Omental fat pad (tissue), 4 donors: ENCODE data around the gene ZFHX2. TPM values are rescaled to one million over a fixed set of nuclear protein-coding genes. Genes with fewer than 3 reads are reported as not detected.
"Not testable (repeated sequence)": the region's sequence is repeated elsewhere in the genome, so short reads cannot be mapped to it uniquely, and the experiment has no call there.

ENCODE experiments used
- ATAC-seq: fragments of 150-250 bp; one replicate; pipeline ENCODE4 v1.9.1; 2016; ENCODE audit warnings: mild to moderate bottlenecking, moderate library complexity; ENCODE audit not compliant: low FRiP score
- DNase-seq: peaks from one replicate; pipeline ENCODE4 v3.0.0-alpha.2; 2019; ENCODE audit warnings: low spot score
- CTCF ChIP-seq, 3 donors: fragments of 450-650 bp; IDR thresholded peaks; one replicate each; pipeline ENCODE4 v1.5.1; 2016 to 2017; ENCODE audit warnings: antibody characterized with exemption in 3 of 3, mild to moderate bottlenecking in 3 of 3, moderate library complexity in 2 of 3
- total RNA-seq, 4 donors: library from RNA; depleted of rRNA; stranded (reverse); fragments of >200 nt; gene quantifications; one replicate each; pipeline ENCODE4 v1.1.0, GENCODE V29; 2016

ZFHX2 gene
- 1 to 10 TPM in 1 of 4 donors, under 1 TPM in 3; 0.63 to 1.8 (median 0.73) TPM for total RNA-seq

DNA sequence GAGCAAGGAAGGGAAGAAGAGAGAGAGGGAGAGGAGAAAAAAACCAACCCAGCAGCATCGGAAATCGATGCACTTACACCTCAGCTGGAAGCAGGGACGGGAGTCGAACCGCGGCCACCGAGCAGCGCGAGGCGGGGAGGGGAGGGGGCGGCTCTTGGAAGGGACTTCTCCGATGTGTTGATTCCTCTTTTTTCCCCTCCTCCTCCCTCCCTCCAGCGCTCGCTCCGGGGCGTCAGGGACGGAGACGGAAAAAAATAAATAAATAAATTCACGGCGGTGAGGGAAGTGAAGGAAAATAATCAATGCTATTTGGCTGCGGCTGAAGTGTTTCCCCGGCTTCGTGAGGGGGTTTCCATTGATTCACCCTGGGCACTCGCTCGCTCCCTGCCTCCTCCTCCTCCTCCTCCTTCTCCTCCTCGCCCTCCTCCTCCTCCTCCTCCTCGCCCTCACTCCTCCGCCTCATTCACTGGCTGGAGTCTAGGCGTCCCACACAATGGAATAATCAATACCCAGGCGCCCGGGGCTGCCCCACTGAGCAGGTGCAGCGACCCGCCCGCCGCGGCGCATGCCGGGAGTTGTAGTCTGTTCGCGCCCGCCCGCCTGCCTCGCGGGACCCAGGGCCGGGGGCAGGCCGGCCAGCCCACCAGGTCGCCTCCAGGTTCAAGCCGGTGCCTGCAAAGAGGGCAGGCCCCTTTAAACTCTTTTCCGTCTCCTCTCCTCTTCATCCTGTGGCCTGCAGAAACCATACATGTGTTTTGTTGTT is at the start of gene ZFHX2:
Gene ZFHX2, minus strand, starts transcription at position 500 of the 763 bp plus-strand sequence. CDS start 16,440 bp downstream, outside the sequence.
- DNase-seq, result peak; percentile 58
- TF ChIP-seq CTCF (IDR thresholded peaks at IDR 0.05), result no peak
- ATAC-seq, result peak; percentile 58

GRCh38 chr14:23600806-23601205 is 49.2 kb upstream of the ZFHX2 start:
- no peak for DNase-seq
- TF ChIP-seq CTCF (IDR thresholded peaks at IDR 0.05), result no peak
- ATAC-seq, result no peak

DNA sequence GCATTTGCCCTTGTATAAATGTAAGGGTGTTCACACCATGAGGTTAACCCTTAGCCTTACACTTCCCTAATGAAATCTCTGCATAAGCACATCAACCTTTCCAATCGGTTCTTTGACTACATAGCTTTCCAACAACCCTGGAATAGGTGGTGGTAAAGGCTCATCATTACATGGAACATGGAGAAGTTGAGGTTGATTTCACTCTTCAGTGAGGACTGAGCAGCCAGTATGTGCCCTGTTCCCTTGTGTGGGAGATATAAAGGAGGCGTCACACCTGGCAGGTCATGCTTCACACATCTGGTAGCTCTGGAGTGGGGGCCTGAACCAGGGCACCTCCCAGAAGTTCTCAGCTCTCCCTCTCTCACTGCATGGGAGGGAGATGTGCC is 48.8 kb upstream of the ZFHX2 start:
- no peak for ATAC-seq
- no peak for DNase-seq
- no peak for TF ChIP-seq CTCF (IDR thresholded peaks at IDR 0.05)

- DNase-seq, ATAC-seq: not testable (repeated sequence)
Observed at GRCh38 chr14:23594191-23594590, 42.6 kb upstream of the ZFHX2 start.

- no peak for TF ChIP-seq CTCF (IDR thresholded peaks at IDR 0.05)
- ATAC-seq (no peak), DNase-seq (no peak)
Observed at GRCh38 chr14:23590198-23590597, 38.6 kb upstream of the ZFHX2 start.

- TF ChIP-seq CTCF (IDR thresholded peaks at IDR 0.05), result no peak
- no peak for DNase-seq
- no peak for ATAC-seq
Observed at GRCh38 chr14:23589606-23590005, 38.0 kb upstream of the ZFHX2 start.

DNA sequence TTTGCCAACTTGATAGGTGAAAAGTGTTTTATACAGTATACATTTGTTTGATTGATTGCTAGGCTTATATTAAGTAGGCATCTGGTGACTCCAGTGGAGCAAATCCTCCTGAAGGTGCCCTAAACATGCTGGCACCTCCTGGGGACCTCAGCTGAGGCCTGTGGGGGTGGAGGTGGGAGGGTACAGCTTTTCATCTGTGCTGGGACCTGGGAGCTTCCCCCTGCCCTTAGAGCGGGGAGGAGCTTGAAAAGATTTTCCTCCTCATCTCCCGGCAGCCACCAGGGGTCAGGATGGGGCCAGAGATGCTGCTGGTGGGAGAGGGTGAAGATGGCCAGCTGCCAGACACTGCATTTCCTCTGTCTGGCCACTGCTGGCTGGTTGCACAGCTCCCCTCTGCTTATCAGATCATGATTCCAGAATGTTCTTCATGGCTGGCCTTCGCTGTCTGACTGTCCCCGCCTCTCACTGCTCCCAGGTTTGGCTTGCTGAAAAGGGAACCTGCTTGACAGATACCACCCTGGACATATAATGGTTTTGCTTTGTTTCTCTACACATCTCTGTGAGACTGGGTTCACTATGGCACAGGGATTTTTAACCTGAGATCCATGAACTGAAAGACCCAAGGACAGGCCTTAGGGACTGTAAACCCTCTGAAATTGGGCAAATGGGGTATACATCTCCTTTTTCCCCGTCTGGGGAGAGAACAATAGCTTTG is 37.5 kb upstream of the ZFHX2 start:
- peak; percentile 68 for DNase-seq
- TF ChIP-seq CTCF (IDR thresholded peaks at IDR 0.05), result no peak
- peak; percentile 78 for ATAC-seq

DNA sequence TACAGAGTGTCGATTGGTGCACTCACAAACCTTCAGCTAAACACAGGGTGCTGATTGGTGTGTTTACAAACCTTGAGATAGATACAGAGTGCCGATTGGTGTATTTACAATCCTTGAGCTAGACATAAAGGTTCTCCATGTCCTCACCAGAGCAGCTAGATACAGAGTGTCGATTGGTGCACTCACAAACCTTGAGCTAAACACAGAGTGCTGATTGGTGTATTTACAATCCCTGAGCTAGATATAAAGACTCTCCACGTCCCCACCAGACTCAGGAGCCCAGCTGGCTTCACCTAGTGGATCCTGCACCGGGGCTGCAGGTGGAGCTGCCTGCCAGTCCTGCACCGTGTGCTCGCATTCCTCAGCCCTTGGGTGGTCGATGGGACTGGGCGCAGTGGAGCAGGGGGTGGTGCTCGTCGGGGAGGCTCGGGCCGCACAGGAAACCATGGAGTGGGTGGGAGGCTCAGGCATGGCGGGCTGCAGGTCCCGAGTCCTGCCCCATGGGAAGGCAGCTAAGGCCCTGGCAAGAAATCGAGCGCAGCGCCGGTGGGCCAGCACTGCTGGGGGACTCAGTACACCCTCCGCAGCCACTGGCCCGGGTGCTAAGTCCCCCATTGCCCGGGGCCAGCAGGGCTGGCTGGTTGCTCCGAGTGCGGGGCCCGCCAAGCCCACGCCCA is 33.1 kb upstream of the ZFHX2 start:
- DNase-seq, ATAC-seq: not testable (repeated sequence)

GRCh38 chr14:23583761-23584526 is 32.4 kb upstream of the ZFHX2 start:
- not testable (repeated sequence) for ATAC-seq, DNase-seq
